GM18517 (cell line): ENCODE data around the gene TP63.

Source experiments
- ATAC-seq: cut with Tn5 transposase; IDR thresholded peaks from one replicate; pipeline ENCODE4 v1.9.1; 2021; ENCODE audit warnings: mild to moderate bottlenecking, moderate library complexity; ENCODE audit not compliant: unreplicated experiment

TP63 gene

GRCh38 chr3:189842681-189843602 is 211.8 kb downstream of the TP63 start:
- ATAC-seq = no peak

- ATAC-seq = no peak
Measured at GRCh38 chr3:189845069-189845468, 213.9 kb downstream of the TP63 start.

GRCh38 chr3:189848395-189849040 is 217.3 kb downstream of the TP63 start:
- no peak for ATAC-seq

GRCh38 chr3:189849262-189849661 is 218.1 kb downstream of the TP63 start:
- no peak for ATAC-seq

- ATAC-seq = no peak
Measured at GRCh38 chr3:189851682-189852081, 220.5 kb downstream of the TP63 start.

- no peak for ATAC-seq
Measured at GRCh38 chr3:189853906-189854305, 222.7 kb downstream of the TP63 start.

- no peak for ATAC-seq
Measured at GRCh38 chr3:189860296-189860695, 229.1 kb downstream of the TP63 start.

- no peak for ATAC-seq
Measured at GRCh38 chr3:189862385-189862998, 231.3 kb downstream of the TP63 start.

GRCh38 chr3:189863031-189863430 is 231.8 kb downstream of the TP63 start:
- no peak for ATAC-seq

GRCh38 chr3:189868061-189868460 is 236.9 kb downstream of the TP63 start:
- ATAC-seq = no peak

GRCh38 chr3:189869165-189869564 is 238.0 kb downstream of the TP63 start:
- ATAC-seq = no peak

- ATAC-seq = no peak
Measured at GRCh38 chr3:189871418-189871817, 240.2 kb downstream of the TP63 start.

- ATAC-seq = no peak
Measured at GRCh38 chr3:189883113-189883753, 252.0 kb downstream of the TP63 start.

GRCh38 chr3:189890496-189890895 is 259.3 kb downstream of the TP63 start:
- no peak for ATAC-seq

- no peak for ATAC-seq
Measured at GRCh38 chr3:189896533-189896932, 265.3 kb downstream of the TP63 start.

GRCh38 chr3:189897406-189897805 is 266.2 kb downstream of the TP63 start:
- ATAC-seq = no peak

- no peak for ATAC-seq
Measured at GRCh38 chr3:189898559-189899153, 267.5 kb downstream of the TP63 start.

- ATAC-seq = no peak
Measured at GRCh38 chr3:189899186-189899585, 268.0 kb downstream of the TP63 start.

- ATAC-seq = no peak
Measured at GRCh38 chr3:189900578-189900977, 269.4 kb downstream of the TP63 start.

- no peak for ATAC-seq
Measured at GRCh38 chr3:189901481-189901880, 270.3 kb downstream of the TP63 start.
